Activated naive CD4-positive, alpha-beta T cell treated with anti-CD3 and anti-CD28 coated beads, Interleukin-2, amount 50 U/mL, for 72 hours (primary cell): Measurements from ENCODE around the gene ACP3. TPM values are rescaled to one million over a fixed set of nuclear protein-coding genes. Genes with fewer than 3 reads are reported as not detected.
"Not testable (repeated sequence)": the region's sequence is repeated elsewhere in the genome, so short reads cannot be mapped to it uniquely, and the experiment has no call there.

Experiments used
- ATAC-seq, 2 donors: fragments of 150-1000 bp; cut with Tn5 transposase; 2 replicates each; pipeline ENCODE4 v1.10.0; 2021; ENCODE audit warnings: mild to moderate bottlenecking in 2 of 2, moderate library complexity in 2 of 2
- DNase-seq, 2 donors: peaks; one replicate each; pipeline ENCODE4 v3.0.0; 2021 to 2022; ENCODE audit warnings: low spot score in 2 of 2
- H3K27ac Mint-ChIP-seq, 2 donors: one replicate each; pipeline ENCODE4 v1.8.0; 2022; ENCODE audit warnings: mild to moderate bottlenecking in 2 of 2, mixed read lengths in 2 of 2
- H3K36me3 Mint-ChIP-seq, 2 donors: one replicate each; pipeline ENCODE4 v1.8.0; 2022; ENCODE audit warnings: mixed read lengths in 2 of 2
- H3K9me3 Mint-ChIP-seq, 2 donors: one replicate each; pipeline ENCODE4 v1.8.0; 2022; ENCODE audit warnings: mixed read lengths in 2 of 2
- total RNA-seq, 2 donors: library from RNA; stranded (reverse); gene quantifications; one replicate each; pipeline ENCODE4 v1.2.3, GENCODE V29; 2022

The ACP3 gene
- total RNA-seq, 2 donors from 2014 or later: not detected

GRCh38 chr3:132380920-132381319 lies 63.7 kb downstream of the ACP3 start:
- H3K27ac Mint-ChIP-seq: no peak overlapping the region
- no peak for ATAC-seq
- no peak for DNase-seq
- H3K9me3 Mint-ChIP-seq: peaks cover 0 to 7% of the 10 kb centered on the region in 2 donors
- peaks cover 0 to 4% of the 10 kb centered on the region in 2 donors for H3K36me3 Mint-ChIP-seq

DNA sequence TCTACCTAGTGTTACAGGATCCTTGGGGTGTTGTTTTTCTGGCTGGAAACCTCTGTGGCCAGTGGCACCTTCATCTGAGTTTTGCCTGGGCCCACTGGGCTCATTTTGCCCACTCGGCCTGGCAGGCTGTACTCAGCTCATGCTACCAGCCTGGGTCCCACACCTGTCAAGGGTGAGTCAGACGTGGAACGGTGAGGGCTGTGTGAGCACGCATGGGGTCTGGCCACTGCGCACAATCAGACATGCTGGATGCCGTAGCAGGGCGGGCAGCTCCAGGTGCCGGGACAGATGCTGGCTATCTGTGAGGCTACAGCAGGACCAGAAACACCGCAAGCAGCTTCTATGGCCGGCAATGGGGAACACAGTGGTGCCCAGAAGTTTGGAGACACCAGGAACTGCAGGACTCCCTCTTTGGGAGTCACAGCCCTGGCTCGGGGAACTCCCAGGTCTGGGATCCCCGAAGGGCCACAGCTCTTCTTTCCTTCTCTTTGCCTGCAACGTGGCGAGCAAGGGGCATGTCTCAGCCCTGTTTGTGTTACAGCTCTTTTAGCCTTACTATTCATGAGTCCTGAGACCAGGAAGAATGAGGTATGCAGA lies 64.2 kb downstream of the ACP3 start:
- H3K36me3 Mint-ChIP-seq: peaks cover 0 to 4% of the 10 kb centered on the region in 2 donors
- DNase-seq (no peak), ATAC-seq (no peak)
- peaks cover 0 to 7% of the 10 kb centered on the region in 2 donors for H3K9me3 Mint-ChIP-seq
- no peak overlapping the region for H3K27ac Mint-ChIP-seq

DNA sequence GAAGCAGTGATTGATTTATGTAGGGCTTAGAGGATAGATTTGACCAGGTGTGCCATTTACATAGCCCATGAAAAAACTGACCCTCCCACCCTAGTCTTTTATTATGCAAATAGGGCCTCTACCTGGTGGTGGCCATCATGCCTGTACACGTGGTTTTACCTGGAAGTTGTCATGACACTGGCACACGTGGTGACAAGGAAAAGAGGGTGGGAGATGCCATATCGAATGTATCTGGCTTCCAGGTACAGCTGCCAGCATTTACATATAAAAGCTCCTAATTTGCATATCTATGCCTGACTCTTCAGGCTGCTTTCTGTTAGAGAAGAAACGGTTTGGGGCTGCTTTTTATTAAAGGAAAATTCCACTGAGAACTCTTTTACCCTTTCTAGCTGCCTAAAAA lies 65.1 kb downstream of the ACP3 start:
- no peak for DNase-seq
- Mint-ChIP-seq H3K9me3 (peaks cover 0 to 7% of the 10 kb centered on the region in 2 donors), H3K36me3 (peaks cover 0 to 4% of the 10 kb centered on the region in 2 donors), H3K27ac (no peak overlapping the region)
- no peak for ATAC-seq

GRCh38 chr3:132382688-132383194 lies 65.5 kb downstream of the ACP3 start:
- Mint-ChIP-seq H3K27ac (no peak overlapping the region), H3K36me3 (peaks cover 0 to under 1% of the 10 kb centered on the region in 2 donors), H3K9me3 (peaks cover 0 to 7% of the 10 kb centered on the region in 2 donors)
- ATAC-seq (no peak), DNase-seq (no peak)

GRCh38 chr3:132386259-132386658 lies 69.1 kb downstream of the ACP3 start:
- H3K27ac Mint-ChIP-seq: no peak overlapping the region
- no peak for ATAC-seq
- peaks cover 0 to 7% of the 10 kb centered on the region in 2 donors for H3K9me3 Mint-ChIP-seq
- DNase-seq: no peak
- H3K36me3 Mint-ChIP-seq: no peaks in the 10 kb centered on the region

DNA sequence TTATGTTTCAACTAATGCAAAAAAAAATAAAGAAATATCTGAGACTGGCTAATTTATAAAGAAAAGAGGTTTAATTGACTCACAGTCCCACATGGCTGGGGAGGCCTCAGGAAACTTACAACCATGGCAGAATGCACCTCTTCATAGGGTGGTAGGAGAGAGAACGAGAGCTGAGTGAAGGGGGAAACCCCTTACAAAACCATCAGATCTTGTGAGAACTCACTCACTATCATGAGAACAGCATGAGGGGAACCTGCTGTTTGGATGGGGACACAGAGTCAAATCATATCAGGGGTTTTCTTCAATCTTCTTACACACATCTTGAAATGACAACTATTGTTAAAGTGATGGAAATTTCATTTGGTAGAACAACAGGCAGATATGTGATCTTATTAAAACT lies 75.5 kb downstream of the ACP3 start:
- ATAC-seq, H3K36me3 Mint-ChIP-seq, H3K27ac Mint-ChIP-seq, DNase-seq, H3K9me3 Mint-ChIP-seq: not testable (repeated sequence)

DNA sequence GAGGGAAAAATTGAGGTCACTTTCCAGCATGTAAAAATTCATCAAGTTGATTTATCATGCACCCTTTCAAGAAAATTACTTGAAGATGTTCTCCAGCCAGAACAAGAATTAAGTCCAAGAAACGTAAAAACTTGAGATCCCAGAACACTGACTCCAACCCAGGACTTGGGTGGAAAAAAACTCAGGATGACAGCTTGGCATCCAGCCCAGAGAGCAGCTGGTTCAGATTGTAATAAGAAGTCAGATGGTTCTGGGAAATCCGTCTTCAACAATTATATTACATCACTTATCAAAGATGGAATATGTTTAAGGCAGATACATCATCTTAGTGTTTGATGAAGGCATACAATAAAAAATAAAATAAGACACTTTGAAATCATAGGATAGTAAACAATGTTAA lies 77.1 kb downstream of the ACP3 start:
- DNase-seq (no peak), ATAC-seq (no peak)
- H3K36me3 Mint-ChIP-seq: peaks cover 0 to 4% of the 10 kb centered on the region in 2 donors
- peaks cover 0 to 5% of the 10 kb centered on the region in 2 donors for H3K9me3 Mint-ChIP-seq
- no peak overlapping the region for H3K27ac Mint-ChIP-seq

DNA sequence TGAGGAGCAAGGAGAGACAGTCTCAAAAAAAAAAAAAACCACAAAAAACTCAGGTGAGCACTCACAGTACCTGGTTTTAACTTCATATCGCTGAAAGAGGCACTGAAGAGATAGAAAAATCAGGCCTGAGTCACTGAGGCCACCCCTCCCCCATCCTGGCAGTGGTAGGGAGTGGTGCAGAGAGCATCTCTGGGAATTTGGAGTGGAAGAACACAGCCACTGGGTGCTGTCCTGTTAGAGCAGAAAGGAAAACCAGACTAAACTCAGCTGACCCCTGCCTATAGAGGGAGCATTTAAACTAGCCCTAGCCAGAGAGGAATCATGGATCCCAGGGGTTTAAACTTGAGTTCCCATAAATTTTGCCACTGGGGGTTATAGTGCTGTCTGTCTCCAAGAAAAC lies 77.9 kb downstream of the ACP3 start:
- DNase-seq (no peak), ATAC-seq (no peak)
- Mint-ChIP-seq H3K9me3 (peaks cover 0 to 5% of the 10 kb centered on the region in 2 donors), H3K27ac (no peak overlapping the region), H3K36me3 (peaks cover 0 to 4% of the 10 kb centered on the region in 2 donors)

DNA sequence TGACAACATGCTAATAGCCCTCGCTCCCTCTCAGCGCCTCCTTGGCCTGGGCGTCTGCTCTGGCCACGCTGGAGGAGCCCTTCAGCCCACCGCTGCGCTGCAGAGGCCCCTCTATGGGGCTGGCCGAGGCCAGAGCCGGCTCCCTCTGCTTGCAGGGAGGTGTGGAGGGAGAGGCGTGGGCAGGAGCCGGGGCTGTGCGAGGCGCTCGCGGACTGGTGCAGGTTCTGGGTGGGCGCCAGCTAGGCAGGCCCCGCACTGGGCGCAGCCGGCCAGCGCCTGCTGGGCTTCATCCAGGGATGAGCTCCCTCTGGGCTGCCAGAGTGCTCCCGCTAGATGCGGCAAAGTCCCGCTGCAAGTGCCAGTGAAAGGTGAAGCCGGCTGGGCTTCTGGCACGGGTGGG lies 79.0 kb downstream of the ACP3 start:
- DNase-seq (no peak), ATAC-seq (no peak)
- peaks cover 0 to 5% of the 10 kb centered on the region in 2 donors for H3K9me3 Mint-ChIP-seq
- no peak overlapping the region for H3K27ac Mint-ChIP-seq
- peaks cover 0 to 4% of the 10 kb centered on the region in 2 donors for H3K36me3 Mint-ChIP-seq

- not testable (repeated sequence) for H3K27ac Mint-ChIP-seq, H3K9me3 Mint-ChIP-seq, ATAC-seq, DNase-seq, H3K36me3 Mint-ChIP-seq
These were observed 79.6 kb downstream of the ACP3 start for GRCh38 chr3:132396776-132397175.

DNA sequence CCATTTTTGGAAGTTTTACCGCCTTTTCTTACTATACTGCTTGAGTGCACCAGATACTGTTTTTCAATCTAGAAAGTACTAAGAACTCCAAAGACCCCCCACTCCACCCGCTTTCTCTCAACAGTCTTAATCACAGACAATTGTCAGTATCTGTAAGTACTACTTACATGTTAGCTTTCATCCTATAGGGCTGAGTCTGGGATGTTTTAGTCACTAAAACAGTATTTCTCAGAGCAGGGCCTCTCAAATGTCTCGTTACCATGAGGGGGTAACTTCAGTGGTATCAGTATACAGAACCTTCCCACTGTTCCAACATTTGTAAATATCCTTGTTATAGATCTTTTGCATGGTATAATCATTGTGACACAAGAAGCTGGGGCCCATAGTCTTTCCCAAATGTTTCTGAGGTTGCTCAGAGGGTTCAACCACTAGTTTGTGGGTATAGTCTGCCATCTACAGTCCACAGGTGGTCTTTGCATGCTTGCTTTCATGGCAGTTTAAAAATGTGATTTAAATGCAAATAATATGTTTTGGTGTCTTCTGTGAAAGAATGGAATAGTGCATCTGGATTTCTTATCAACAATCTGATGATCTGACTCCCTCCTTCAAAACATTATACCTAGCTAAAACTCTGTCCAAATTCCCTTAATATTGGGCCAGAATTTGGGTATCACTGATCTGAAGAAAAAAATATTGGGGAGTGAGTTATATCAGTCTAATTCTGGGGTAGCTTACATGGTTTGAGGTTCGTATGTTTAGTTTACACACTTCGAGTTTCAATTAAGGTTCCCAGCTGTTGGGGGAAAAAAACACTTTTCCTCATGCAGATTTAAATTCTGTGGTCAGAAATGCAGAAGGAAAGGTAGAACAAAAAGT lies 82.1 kb downstream of the ACP3 start:
- H3K36me3 Mint-ChIP-seq: peaks cover 0 to 4% of the 10 kb centered on the region in 2 donors
- no peak overlapping the region for H3K27ac Mint-ChIP-seq
- peak; percentile 50 to 67 for ATAC-seq
- H3K9me3 Mint-ChIP-seq: peaks cover 0 to 5% of the 10 kb centered on the region in 2 donors
- peak in 1 of 2 donors; percentile 20 for DNase-seq

DNA sequence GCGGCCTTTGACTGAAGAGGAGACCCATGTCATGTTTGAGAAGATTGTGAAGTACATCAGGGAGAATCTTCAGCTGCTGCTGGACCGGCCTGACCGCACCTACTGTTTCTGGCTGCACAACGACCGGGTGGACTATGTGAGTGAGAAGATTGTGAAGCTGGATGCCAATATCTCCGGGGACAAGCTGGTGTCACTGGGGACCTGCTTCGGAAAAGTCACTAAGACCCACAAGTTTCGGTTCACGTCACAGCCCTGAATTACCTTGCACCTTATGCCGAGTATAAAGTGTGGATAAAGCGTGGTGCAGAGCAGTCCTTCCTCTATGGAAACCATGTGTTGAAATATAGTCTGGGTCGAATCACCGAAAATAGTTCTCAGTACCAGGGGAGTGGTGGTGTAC lies 84.0 kb downstream of the ACP3 start:
- no peak for DNase-seq
- ATAC-seq: no peak
- Mint-ChIP-seq H3K27ac (no peak overlapping the region), H3K36me3 (no peaks in the 10 kb centered on the region), H3K9me3 (no peaks in the 10 kb centered on the region)

DNA sequence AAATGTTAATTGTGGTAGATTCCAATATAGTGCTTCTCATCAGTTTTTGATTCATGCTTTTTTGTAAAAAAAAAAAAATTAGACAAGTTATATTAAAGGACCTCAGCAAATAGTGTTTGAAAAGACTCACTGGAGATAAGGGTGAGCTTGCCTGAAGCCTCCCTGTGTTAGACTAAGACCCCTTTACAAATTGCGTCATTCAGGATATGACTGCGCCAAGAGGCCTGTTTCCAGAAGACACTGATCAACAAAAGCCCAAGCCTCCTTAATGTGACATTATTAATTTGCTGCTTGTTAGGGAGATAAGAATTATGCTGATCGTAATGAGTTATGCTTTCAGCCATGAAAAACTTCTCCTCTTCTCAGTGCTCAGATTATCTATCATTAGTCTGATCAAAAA lies 87.1 kb downstream of the ACP3 start:
- Mint-ChIP-seq H3K9me3 (no peaks in the 10 kb centered on the region), H3K36me3 (no peaks in the 10 kb centered on the region), H3K27ac (no peak overlapping the region)
- DNase-seq (no peak), ATAC-seq (no peak)

DNA sequence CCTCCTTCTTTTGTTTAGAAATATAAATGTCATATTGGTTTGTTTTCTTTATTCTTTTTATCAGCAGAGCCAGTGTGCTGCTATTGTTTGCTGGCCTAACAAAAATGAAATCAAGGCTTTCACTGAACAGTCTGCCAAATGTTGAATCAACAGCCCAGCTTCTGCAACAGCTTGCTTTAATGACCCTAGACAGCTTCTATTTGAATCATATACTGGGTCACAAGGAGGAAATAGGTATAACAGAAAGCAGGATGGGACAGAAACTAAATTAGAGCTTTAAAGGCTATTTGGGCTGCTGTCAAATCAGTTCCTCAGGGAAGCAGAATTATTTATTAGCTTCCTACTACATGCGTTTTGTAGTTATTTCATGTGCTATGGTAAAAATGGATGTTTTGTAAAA lies 88.0 kb downstream of the ACP3 start:
- DNase-seq: no peak
- no peaks in the 10 kb centered on the region for H3K36me3 Mint-ChIP-seq

DNA sequence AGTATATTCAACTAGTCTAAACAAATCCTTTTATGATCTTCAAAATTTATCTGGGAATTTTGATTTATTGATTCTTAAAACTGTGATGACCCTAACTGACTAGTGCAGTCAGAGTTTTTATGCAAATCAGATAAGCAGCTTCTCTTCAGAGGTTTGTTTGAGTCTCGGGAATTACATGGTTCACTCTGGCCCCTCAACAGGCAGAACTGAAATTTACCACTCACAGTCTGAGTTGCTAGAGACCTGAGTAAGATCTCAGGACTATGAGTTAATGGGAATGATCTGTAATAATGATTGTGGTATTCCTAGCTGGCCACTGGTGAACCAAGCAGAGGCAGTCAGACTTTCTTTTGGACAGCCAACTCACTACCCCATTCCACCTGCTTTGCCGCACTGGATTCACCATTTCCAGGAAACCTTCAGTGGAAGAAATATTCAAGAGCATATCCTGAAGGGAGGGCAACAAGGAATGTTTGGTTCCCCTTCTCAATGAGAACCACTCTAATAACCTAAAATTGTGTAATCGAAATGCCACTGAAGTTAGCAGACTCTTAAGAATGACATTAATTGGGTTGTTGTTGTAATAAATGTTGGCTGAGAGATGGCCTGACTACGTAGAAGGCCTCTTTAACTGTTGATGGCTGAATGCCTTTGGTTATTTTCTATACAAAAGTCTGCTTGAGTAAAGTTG lies 88.5 kb downstream of the ACP3 start:
- H3K9me3 Mint-ChIP-seq: no peaks in the 10 kb centered on the region
- H3K27ac Mint-ChIP-seq: no peak overlapping the region
- no peaks in the 10 kb centered on the region for H3K36me3 Mint-ChIP-seq
- no peak for DNase-seq
- no peak for ATAC-seq

More for the DNA sequence above, 88.0 kb downstream of the ACP3 start:
- Mint-ChIP-seq H3K9me3 (no peaks in the 10 kb centered on the region), H3K27ac (no peak overlapping the region)
- ATAC-seq: no peak

DNA sequence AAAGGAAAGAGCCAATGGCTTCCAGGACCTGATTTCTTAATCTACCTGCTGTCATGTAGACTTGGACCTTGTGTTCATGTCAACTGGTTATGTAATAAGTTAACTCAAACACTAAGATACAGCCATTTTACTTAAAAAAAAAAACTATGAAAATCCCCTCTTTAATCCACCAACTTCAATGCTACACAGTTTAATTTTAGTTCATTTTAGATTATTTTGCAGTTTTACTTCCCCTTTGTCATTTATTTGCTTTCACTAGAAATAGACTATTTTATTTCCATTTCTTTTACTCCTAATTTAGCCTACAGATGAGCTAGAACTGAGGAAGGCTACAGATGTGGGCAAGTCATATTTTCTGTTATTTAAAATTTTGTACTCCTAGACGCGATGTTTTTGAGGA lies 89.4 kb downstream of the ACP3 start:
- no peaks in the 10 kb centered on the region for H3K9me3 Mint-ChIP-seq
- no peak for DNase-seq
- H3K36me3 Mint-ChIP-seq: no peaks in the 10 kb centered on the region
- H3K27ac Mint-ChIP-seq: no peak overlapping the region
- ATAC-seq: no peak

DNA sequence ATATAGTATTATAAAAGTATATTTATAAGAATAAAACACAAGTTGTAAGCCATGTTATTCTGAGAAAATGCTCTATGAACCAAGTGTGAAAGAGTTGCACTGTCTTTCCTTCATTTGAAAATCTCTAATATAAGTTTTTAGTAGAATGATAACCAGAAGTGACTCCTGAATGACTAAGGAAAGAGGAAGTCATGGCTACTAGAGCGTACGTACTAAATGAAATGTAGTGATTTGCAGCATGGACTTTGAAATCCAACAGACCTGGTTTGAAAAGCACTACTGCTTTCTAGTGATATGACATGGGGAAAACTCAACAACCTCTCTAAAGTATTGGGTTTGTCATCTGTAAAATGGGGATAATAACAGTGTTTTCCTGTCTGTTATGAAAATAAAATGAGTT lies 89.8 kb downstream of the ACP3 start:
- H3K9me3 Mint-ChIP-seq: no peaks in the 10 kb centered on the region
- H3K27ac Mint-ChIP-seq: no peak overlapping the region
- no peak for DNase-seq
- no peaks in the 10 kb centered on the region for H3K36me3 Mint-ChIP-seq
- ATAC-seq: no peak
